K562 (cell line): ENCODE data around the gene CLTC. TPM values are rescaled to one million over a fixed set of nuclear protein-coding genes. Genes with fewer than 3 reads are reported as not detected.

Experiments used
- ARID1B ChIP-seq: fragments of 450-650 bp; IDR thresholded peaks from 2 replicates; pipeline ENCODE4 v1.6.1; 2016; ENCODE audit warnings: antibody characterized with exemption, mild to moderate bottlenecking, inconsistent platforms
- EHMT2 ChIP-seq: fragments of 450-650 bp; IDR thresholded peaks from 2 replicates; pipeline ENCODE4 v1.6.1; 2018; ENCODE audit warnings: antibody characterized with exemption
- KAT2B ChIP-seq: IDR thresholded peaks from one replicate; pipeline ENCODE4 v1.6.1; 2012; ENCODE audit warnings: low read depth, mild to moderate bottlenecking, control low read depth, inconsistent platforms, low read length, moderate library complexity
- MLLT1 ChIP-seq, 2 experiments: fragments of 450-650 bp; IDR thresholded peaks; 2 replicates each; pipeline ENCODE4 v1.6.1; 2016
- MTA1 ChIP-seq: fragments of 450-650 bp; IDR thresholded peaks from 2 replicates; pipeline ENCODE4 v1.6.1; 2017; ENCODE audit warnings: borderline replicate concordance
- MYC ChIP-seq, 2 experiments: fragments of 250-450 bp in 1 of 2; sonication (Bioruptor Pico) in 1 of 2; IDR thresholded peaks; 2 replicates each; pipeline versions ENCODE4 v1.5.1 to v1.6.1; 2012 to 2021; ENCODE audit warnings: low read depth in 2 of 2, borderline replicate concordance in 1 of 2, improper control_type of control experiment in 1 of 2, low read length in 1 of 2, mild to moderate bottlenecking in 1 of 2, moderate library complexity in 1 of 2
- NCOA2 ChIP-seq, 2 experiments: fragments of 450-650 bp; IDR thresholded peaks; 2 replicates each; pipeline ENCODE4 v1.6.1; 2018; ENCODE audit warnings: mild to moderate bottlenecking in 2 of 2, moderate library complexity in 1 of 2; ENCODE audit not compliant: partially characterized antibody in 2 of 2
- NFXL1 ChIP-seq: fragments of 450-650 bp; formaldehyde crosslinking; IDR thresholded peaks from 2 replicates; pipeline ENCODE4 v1.4.0; 2021; ENCODE audit warnings: mild to moderate bottlenecking
- NRF1 ChIP-seq, 2 experiments: fragments of 450-650 bp; IDR thresholded peaks in 1 of 2; conservative IDR thresholded peaks in 1 of 2; 2 replicates each; pipeline ENCODE4 v1.6.1; 2014; ENCODE audit warnings: mild to moderate bottlenecking in 2 of 2
- ZBTB7A ChIP-seq: IDR thresholded peaks from 2 replicates; pipeline ENCODE4 v1.6.1; 2011; ENCODE audit warnings: low read depth, mild to moderate bottlenecking, low read length, moderate library complexity, borderline replicate concordance; ENCODE audit not compliant: control insufficient read depth
- ZNF197 ChIP-seq: fragments of 200-800 bp; sonication (Bioruptor generic); IDR thresholded peaks from 2 replicates; pipeline ENCODE4 v1.6.1; 2016; ENCODE audit warnings: low read depth, missing genetic modification characterization, missing compliant biosample characterization
- ZNF324 ChIP-seq: fragments of 250-450 bp; sonication (Bioruptor Pico); IDR thresholded peaks from 2 replicates; pipeline ENCODE4 v1.4.0; 2020; ENCODE audit warnings: mild to moderate bottlenecking
- ZNF347 ChIP-seq: fragments of 450-650 bp; formaldehyde crosslinking; IDR thresholded peaks from 2 replicates; pipeline ENCODE4 v1.4.0; 2020; ENCODE audit warnings: low read depth, mild to moderate bottlenecking, moderate library complexity
- ZNF586 ChIP-seq: fragments of 450-650 bp; formaldehyde crosslinking; conservative IDR thresholded peaks from 2 replicates; pipeline ENCODE4 v1.4.0; 2020; ENCODE audit warnings: mild to moderate bottlenecking, moderate library complexity
- ZNF589 ChIP-seq: fragments of 200-800 bp; sonication (Bioruptor generic); IDR thresholded peaks from 2 replicates; pipeline ENCODE4 v1.6.1; 2016; ENCODE audit warnings: low read depth, missing genetic modification characterization, missing compliant biosample characterization
- ZNF740 ChIP-seq, 3 experiments: fragments of 200-800 bp in 1 of 3; sonication (Bioruptor generic) in 1 of 3; sonication (generic) in 1 of 3; formaldehyde crosslinking in 1 of 3; IDR thresholded peaks; 2 replicates each; pipeline versions ENCODE4 v1.6.1 to v1.8.0; 2016 to 2022; ENCODE audit warnings: mild to moderate bottlenecking in 2 of 3, missing compliant biosample characterization in 2 of 3, missing genetic modification characterization in 2 of 3, missing genetic modification reagents in 1 of 3
- ZZZ3 ChIP-seq: fragments of 450-650 bp; IDR thresholded peaks from 2 replicates; pipeline ENCODE4 v1.6.1; 2016; ENCODE audit warnings: antibody characterized with exemption, mild to moderate bottlenecking, moderate library complexity
- polyA plus RNA-seq, 8 experiments: library from polyadenylated mRNA; depleted of rRNA in 4 of 8; stranded (reverse) in 5 of 8; unstranded in 3 of 8; fragments of >200 nt; fragmentation: Nextera tagmentation in 2 of 8; fragmentation: Illumina TruSeq in 1 of 8; extraction: Ambion mirVana in 2 of 8; extraction: Trizol in 1 of 8; gene quantifications; 2 replicates each; pipeline versions ENCODE4 v1.2.1 to v1.2.3, GENCODE V29; 2011 to 2014; ENCODE audit warnings: inconsistent platforms in 1 of 8, missing spikeins in 1 of 8
- total RNA-seq, 7 experiments: library from RNA; depleted of rRNA in 6 of 7; stranded (reverse); fragments of >200 nt in 6 of 7; fragmentation: Illumina TruSeq in 2 of 7; extraction: Trizol in 2 of 7; gene quantifications; 2 replicates each; pipeline versions ENCODE4 v1.2.1 to v1.2.3, GENCODE V29; 2011 to 2021; ENCODE audit warnings: low replicate concordance in 1 of 7
- TF ChIP-seq, protein P1 (sequence below): sonication (generic); formaldehyde crosslinking; IDR thresholded peaks from 2 replicates; pipeline ENCODE4 v1.8.0; 2023; ENCODE audit warnings: mild to moderate bottlenecking, missing genetic modification reagents
- TF ChIP-seq, protein P2 (sequence below): sonication (generic); formaldehyde crosslinking; IDR thresholded peaks from 2 replicates; pipeline ENCODE4 v1.8.0; 2023; ENCODE audit warnings: mild to moderate bottlenecking, missing genetic modification reagents

CLTC gene
- total and polyA plus RNA-seq, 9 of the 15 experiments (the other 6 are each of a cell fraction or from before 2014, with no cell fraction given) = 115 to 267 (median 174) TPM

- peak; percentile 63 for TF ChIP-seq MYC (IDR thresholded peaks at IDR 0.05; ENCODE audit: low read depth, low read length)
- TF ChIP-seq MYC (CRISPR knock-in tag; IDR thresholded peaks at IDR 0.05; ENCODE audit: borderline replicate concordance, low read depth) = no peak
- TF ChIP-seq NRF1 (conservative IDR thresholded peaks at IDR 0.05 in 1 of 2, IDR thresholded peaks at IDR 0.05 in 1 of 2) = peak; percentile 32; a peak in 1 of 4 replicates
- TF ChIP-seq ZBTB7A = no peak
- TF ChIP-seq, protein P1, sequence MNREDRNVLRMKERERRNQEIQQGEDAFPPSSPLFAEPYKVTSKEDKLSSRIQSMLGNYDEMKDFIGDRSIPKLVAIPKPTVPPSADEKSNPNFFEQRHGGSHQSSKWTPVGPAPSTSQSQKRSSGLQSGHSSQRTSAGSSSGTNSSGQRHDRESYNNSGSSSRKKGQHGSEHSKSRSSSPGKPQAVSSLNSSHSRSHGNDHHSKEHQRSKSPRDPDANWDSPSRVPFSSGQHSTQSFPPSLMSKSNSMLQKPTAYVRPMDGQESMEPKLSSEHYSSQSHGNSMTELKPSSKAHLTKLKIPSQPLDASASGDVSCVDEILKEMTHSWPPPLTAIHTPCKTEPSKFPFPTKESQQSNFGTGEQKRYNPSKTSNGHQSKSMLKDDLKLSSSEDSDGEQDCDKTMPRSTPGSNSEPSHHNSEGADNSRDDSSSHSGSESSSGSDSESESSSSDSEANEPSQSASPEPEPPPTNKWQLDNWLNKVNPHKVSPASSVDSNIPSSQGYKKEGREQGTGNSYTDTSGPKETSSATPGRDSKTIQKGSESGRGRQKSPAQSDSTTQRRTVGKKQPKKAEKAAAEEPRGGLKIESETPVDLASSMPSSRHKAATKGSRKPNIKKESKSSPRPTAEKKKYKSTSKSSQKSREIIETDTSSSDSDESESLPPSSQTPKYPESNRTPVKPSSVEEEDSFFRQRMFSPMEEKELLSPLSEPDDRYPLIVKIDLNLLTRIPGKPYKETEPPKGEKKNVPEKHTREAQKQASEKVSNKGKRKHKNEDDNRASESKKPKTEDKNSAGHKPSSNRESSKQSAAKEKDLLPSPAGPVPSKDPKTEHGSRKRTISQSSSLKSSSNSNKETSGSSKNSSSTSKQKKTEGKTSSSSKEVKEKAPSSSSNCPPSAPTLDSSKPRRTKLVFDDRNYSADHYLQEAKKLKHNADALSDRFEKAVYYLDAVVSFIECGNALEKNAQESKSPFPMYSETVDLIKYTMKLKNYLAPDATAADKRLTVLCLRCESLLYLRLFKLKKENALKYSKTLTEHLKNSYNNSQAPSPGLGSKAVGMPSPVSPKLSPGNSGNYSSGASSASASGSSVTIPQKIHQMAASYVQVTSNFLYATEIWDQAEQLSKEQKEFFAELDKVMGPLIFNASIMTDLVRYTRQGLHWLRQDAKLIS (CRISPR knock-in tag) = no peak
- TF ChIP-seq, protein P2, sequence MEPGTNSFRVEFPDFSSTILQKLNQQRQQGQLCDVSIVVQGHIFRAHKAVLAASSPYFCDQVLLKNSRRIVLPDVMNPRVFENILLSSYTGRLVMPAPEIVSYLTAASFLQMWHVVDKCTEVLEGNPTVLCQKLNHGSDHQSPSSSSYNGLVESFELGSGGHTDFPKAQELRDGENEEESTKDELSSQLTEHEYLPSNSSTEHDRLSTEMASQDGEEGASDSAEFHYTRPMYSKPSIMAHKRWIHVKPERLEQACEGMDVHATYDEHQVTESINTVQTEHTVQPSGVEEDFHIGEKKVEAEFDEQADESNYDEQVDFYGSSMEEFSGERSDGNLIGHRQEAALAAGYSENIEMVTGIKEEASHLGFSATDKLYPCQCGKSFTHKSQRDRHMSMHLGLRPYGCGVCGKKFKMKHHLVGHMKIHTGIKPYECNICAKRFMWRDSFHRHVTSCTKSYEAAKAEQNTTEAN (CRISPR knock-in tag) = no peak
- TF ChIP-seq EHMT2 = no peak; the same call in 1 of the 2 replicates
- TF ChIP-seq ZNF586 (CRISPR knock-in tag) = no peak
- TF ChIP-seq ZZZ3 = no peak
- peak; percentile 72; the same call in 1 of the 2 replicates for TF ChIP-seq ZNF589 (CRISPR knock-in tag)
- no peak for TF ChIP-seq ZNF324 (CRISPR knock-in tag)
- 0 out of 4 replicates have a peak, but pooled peaks of 1 of the 2 experiments have one; percentile 51 for TF ChIP-seq MLLT1 (IDR thresholded peaks at IDR 0.05)
- TF ChIP-seq NCOA2 (IDR thresholded peaks at IDR 0.05; ENCODE audit: partially characterized antibody in 2 of 2) = no peak
- peak; percentile 98 for TF ChIP-seq ARID1B
- TF ChIP-seq MTA1 = peak; percentile 53; the same call in 1 of the 2 replicates
- no peak for TF ChIP-seq ZNF347
- 0 out of 2 replicates have a peak, but pooled peaks have one; percentile 36 for TF ChIP-seq ZNF197 (CRISPR knock-in tag)
- TF ChIP-seq ZNF740 (CRISPR knock-in tag; IDR thresholded peaks at IDR 0.05) = no peak
- TF ChIP-seq ZNF740 (tag; IDR thresholded peaks at IDR 0.05) = no peak
- TF ChIP-seq NFXL1 (CRISPR knock-in tag) = no peak
- TF ChIP-seq KAT2B = no peak
These were observed 65.3 kb downstream of the CLTC start (continued) for GRCh38 chr17:59684967-59685366.
